ELF-1 (cell line): ENCODE measurements around the gene RPE.

Experiments
- DNase-seq: peaks from one replicate; pipeline ENCODE4 v3.0.0-alpha.2; 2016; ENCODE audit warnings: low read depth, low spot score

Gene RPE

GRCh38 chr2:210000464-210001324 lies 1.7 kb upstream of the RPE start:
- DNase-seq = no peak

DNA sequence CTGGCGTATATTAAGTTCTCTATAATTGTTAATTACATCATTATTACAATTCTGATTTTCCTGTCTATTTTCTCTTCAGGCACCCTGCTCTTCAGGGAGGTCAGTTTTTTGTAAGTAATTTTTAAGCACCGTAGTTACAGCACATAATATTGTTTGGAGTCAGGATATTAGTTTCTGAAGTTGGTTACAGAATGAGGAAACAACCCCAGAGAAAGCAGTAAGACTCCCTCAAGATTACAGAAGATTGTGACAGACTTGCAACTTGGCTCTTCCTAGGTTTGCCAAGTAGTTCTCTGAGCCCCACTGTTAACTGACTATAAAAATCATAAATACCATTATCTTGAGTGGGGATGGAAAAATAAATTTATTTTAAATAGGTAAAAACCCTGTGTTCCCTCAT lies 921 bp downstream of the RPE start:
- no peak for DNase-seq

GRCh38 chr2:210004881-210005280 lies 2.4 kb downstream of the RPE start:
- DNase-seq = no peak

GRCh38 chr2:210007895-210008294 lies 5.5 kb downstream of the RPE start:
- DNase-seq = no peak

- no peak for DNase-seq
Measured at GRCh38 chr2:210009126-210009525, 6.7 kb downstream of the RPE start.

DNA sequence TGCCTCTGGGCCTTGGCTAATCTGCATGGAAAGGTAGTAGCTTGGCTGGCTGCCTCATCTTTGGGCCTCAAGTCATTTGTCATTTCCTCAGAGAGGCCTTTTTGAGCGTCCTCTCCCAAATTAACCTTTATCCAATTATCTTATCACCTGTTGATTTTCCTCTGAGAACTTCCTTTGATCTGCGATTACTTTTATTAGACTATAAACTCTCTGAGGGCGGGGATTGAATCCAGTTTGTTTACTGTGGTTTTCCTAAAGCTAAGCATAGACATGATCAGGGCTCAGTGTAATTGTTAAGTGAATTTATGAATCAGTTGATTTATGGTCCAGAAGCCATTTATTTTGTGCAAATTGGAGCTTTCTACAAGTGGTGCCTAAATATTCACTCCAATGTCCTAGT lies 7.5 kb downstream of the RPE start:
- DNase-seq = no peak

DNA sequence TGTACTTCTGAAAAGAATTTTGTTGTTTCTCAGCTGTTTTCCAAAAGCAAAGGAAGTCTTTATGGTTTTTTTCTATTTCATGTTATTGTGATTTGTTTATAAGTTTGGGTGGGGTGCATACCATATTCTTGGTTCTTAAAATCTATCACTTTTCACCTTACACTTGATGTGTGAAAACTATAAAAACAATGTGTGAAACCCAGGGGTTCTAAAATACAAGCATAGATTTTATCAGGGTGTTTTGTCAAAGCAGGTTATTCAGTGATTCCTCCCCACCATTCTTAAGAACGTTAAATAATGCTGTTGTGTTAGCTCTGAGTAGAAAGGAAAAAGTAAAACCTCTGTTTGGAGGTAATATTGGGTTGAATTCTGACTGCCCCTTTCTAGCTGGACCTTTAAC lies 17.7 kb downstream of the RPE start:
- DNase-seq = no peak

DNA sequence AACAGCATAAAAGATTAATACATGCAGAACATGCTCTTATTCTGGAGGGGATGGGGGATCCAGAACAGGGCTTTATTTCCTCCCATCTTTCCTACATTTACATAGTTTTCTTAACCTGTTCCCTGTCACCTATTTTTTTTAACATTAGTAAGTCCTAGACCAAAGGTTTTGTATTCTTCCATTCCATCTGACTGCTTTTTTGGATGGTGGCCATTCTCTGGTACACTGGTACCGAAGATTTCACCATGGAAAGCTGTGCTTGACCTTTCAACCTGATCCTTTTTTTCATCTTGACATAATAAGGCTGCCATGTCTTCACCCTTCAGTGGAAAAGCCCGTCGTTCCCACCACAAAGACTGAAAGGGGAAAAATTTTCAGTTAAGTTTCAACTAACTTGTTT lies 20.4 kb downstream of the RPE start:
- DNase-seq = no peak

DNA sequence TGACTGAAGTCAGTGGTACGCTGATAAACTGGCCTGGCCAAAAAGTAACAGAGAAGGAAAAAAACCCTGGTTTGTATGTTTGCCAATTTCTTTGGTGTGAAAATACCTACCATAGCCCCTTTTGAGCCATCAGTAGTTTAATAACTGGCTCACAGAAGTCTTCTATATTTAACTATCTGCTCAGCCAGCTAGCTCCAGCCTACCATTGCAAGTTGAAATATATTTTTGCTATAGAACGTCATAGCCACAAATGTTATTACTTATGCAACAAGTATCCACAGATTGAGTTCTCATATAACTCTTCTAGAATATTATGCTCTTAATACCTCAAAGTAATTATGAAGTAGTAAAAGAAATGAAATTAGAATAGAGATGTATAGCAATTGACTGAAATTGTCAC lies 25.2 kb downstream of the RPE start:
- no peak for DNase-seq

- DNase-seq = no peak
Measured at GRCh38 chr2:210028178-210028577, 25.7 kb downstream of the RPE start.

DNA sequence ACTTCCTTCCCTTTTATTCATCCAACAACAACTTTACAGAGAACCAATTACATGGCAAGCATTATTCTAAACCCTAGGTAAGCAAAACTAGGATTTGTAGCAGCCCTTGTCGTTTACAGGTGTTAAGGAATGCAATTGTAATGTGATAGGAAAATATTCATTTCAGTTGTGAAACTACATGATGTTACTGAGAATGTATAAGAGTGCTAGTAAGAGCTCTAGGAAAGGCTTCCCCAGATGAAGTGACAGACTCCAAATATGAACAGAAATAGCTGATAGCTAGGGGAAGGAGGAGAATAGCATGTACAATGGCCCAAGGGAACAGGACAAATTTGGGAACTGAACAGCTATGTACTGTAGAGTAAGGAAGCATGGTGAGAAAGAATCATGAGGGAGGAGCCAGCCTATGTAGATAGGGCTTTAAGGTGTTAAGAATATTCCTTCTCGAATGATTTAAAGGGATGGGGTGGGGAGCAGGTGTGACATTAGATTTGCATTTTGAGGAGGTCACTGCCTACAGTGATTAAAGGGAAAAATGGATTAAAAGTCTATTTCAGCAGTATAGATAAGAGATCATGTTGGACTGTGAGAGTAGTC lies 31.7 kb downstream of the RPE start:
- DNase-seq = no peak

DNA sequence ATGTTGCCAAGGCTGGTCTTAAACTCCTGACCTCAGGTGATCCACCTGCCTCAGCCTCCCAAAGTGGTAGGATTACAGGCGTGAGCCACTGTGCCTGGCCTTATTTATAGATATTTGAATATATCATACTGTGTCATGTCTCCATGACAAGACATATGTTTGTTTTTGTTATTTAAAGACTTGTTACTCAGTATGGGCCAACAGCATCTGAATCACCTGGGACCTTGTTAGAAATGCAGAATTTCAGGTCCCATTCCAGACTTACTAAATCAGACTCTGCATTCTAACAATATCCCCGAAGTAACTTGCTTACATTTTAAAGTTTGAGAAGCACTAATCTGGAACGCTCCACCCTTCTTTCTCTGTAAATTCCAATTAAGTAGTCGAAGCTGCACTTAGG lies 33.2 kb downstream of the RPE start:
- no peak for DNase-seq

DNA sequence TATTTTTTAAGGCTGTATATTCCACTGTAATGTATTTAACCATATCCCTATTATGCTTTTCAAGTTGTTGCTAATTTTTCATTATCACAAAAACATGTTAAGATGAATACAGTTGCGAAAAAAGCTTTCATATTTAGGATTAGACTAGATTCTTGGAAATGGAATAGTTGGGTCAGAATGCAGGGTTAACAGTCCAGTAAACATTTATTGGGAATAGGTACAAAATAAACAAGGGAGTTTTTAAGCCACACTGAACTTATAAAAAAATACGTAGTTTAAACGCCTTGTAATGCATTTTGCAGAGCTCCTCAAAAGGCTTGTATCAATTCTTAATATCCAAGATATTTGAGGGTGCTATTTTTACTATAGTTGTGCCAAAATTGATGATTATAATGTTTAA lies 35.6 kb downstream of the RPE start:
- no peak for DNase-seq

- peak; percentile 64 for DNase-seq
Measured at GRCh38 chr2:210046851-210047500, 44.5 kb downstream of the RPE start.

- DNase-seq = no peak
Measured at GRCh38 chr2:210049831-210050230, 47.4 kb downstream of the RPE start.

- no peak for DNase-seq
Measured at GRCh38 chr2:210050885-210051284, 48.4 kb downstream of the RPE start.

- DNase-seq = no peak
Measured at GRCh38 chr2:210054696-210055095, 52.3 kb downstream of the RPE start.

GRCh38 chr2:210055825-210056224 lies 53.4 kb downstream of the RPE start:
- DNase-seq = no peak

DNA sequence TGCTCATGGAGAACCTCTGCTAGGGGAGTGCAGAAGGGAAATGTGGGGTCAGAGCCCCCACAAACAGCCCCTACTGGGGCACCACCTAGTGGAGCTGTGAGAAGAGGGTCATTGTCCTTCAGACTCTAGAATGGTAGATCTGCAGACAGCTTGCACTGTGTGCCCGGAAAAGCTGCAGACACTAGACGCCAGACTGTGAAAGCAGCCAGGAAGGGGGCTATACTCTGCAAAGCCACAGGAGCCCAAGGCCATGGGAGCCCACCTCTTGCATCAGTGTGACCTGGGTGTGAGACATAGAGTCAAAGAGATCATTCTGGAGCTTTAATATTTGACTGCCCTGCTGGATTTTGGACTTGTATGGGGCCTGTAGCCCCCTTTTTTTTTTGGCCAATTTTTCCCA lies 60.9 kb downstream of the RPE start:
- no peak for DNase-seq
